GM21528 (cell line): ENCODE data around the gene IQCM.
"Not testable (repeated sequence)": the region's sequence is repeated elsewhere in the genome, so short reads cannot be mapped to it uniquely, and the experiment has no call there.

Experiments used
- ATAC-seq: cut with Tn5 transposase; IDR thresholded peaks from one replicate; pipeline ENCODE4 v1.9.1; 2021; ENCODE audit warnings: mild to moderate bottlenecking, moderate library complexity; ENCODE audit not compliant: unreplicated experiment, low FRiP score

Gene IQCM

DNA sequence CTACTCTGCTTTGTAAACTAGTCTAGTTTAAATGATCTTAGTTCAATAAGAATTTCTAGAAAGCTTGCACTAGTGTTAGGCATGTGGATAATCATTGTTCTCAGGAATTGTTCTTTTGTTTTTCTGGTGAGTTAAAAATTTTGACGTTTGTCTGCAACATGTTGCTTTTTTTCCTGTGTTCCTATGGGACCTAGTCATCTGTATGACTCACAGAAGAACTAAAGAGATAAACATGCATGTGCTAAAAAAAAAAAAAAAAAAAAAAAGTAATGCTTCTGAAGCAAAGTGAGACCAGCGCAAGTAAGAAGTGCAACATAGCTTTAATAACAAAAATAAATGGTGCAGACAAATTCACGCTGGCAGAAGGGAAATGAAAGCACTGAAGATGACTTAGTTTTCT is 471.2 kb downstream of the IQCM start:
- ATAC-seq, result no peak

DNA sequence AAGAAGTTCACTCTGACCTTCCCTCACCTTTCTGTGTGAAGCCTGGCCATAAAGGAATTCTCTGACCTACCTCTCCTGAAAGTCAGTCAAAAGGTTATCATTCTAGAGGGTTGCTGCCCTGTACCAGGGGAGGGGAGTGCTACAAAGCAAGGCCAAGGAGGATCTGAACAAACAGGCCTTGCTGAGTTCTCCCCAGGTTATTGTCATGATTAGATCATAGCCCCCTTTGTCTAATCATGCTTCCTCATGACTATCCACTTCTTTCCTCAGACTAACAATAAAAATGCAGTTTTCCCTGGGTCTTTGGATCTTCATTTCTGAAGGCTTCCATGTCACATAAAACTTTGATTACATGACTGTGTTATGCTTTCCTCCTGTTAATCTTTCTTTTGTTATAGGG is 472.0 kb downstream of the IQCM start:
- no peak for ATAC-seq

DNA sequence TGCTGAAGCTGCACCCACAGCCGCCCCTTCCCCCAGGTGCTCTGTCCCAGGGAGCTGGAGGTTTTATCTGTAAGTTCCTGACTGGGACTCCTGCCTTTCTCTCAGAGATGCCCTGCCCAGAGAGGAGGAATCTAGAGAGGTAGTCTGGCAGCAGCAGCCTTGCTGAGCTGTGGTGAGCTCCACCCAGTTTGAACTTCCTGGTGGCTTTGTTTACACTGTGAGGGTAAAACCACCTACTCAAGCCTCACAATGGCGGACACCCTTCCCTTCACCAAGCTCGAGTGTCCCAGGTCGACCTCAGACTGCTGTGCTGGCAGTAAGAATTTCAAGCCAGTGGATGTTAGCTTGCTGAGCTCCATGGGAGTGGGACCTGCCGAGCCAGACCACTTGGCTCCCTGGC is 474.5 kb downstream of the IQCM start:
- ATAC-seq, result not testable (repeated sequence)

DNA sequence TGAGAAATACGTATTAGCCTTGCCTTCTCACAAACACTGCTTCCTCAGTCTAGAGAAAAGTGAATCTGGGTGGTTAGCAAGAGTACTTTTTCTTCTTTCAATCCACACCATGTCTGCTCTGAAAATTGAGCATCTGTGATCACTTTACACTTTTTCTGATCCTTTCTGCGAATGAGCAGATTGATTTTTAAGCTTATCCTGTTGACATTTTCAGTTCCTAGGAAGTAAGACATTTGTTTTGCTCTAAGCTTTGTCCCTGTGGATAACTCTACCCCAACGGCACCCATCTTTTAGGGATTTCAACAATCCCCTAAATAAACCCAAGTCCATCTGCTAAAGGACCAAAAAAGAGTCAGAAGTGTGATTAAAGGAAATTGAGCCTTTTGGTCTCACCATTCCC is 487.5 kb downstream of the IQCM start:
- ATAC-seq, result no peak

DNA sequence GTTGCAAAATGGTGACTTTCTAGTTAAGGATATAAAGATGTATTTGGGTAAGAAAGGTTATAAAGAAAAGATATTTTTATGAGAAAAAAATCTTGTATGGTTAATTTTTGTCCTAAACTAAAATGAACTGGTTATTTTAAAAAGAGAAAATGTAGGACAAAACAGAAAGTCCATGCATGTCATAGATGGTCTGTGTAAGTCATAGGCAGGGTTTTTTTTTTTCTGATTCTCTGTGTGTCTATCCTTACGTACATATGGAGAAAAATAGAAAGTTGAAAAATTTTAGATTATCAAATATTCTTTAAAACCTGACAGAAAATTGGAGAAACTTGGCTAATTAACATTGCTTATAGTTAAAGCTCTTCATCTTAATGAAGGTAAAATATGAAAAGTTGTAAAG is 493.4 kb downstream of the IQCM start:
- no peak for ATAC-seq

DNA sequence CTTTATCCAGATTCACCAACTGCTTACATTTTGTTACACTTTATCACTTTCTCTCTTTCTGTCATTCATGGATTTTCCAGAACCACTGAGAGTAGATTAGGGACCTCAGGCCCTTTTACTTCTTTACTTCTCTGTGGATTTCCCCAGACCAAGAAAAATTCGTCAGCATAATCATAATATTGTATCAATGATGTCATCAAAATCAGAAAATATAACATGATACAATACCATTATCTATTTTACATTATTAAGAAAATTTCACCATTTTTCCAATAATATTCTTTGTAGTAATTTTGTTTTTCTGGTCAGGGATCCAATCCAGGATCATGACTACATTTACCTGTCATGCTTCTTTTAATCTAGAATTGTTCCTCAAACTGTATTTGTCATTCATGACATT is 494.2 kb downstream of the IQCM start:
- ATAC-seq, result no peak

DNA sequence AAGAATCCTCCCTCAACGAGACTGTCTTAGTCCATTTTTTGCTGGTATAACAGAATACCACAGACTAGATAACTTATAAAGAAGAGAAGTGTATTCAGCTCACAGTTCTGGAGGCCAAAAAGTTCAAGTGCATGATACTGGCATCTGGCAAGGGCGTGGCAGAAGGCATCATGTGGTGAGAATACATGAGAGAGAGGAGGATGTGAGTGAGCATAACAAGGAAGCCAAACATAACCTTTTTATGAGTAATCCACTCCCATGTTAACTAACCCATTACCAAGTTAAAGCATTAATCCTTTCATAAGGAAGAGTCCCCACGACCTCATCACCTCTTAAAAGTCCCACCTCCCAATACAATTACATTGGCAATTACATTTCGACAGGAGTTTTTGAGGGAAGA is 504.6 kb downstream of the IQCM start:
- ATAC-seq, result no peak

DNA sequence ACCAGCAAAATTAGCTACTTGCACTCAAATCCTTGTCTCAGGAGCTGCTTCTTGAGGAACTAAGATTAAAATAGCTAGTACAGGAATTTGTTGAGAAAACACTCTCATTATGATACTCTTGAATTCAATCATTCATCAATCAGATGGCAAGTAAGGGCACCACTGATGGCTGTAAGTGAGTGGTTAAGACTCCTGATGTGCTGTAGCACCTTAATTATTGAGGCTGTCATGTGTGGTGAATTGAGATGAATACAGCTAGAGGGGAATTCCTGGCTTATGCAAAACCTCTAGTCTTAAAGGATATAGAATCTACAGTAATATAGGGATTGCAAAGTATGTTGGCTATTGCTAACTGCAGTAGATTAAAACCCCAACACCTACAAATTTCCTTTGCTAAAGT is 509.1 kb downstream of the IQCM start:
- ATAC-seq, result no peak
